PC-9 (cell line): ENCODE results near the gene MRC2.

Experiments used
- EZH2 ChIP-seq: fragments of 200-600 bp; sonication (generic); IDR thresholded peaks from 2 replicates; pipeline ENCODE4 v1.8.0; 2017; ENCODE audit warnings: antibody characterized with exemption, low read depth
- TF ChIP-seq, protein P1 (sequence below): fragments of 200-600 bp; sonication (generic); conservative IDR thresholded peaks from 2 replicates; pipeline ENCODE4 v1.6.1; 2017; ENCODE audit warnings: mixed run types, antibody characterized with exemption, mild to moderate bottlenecking, moderate library complexity

DNA sequence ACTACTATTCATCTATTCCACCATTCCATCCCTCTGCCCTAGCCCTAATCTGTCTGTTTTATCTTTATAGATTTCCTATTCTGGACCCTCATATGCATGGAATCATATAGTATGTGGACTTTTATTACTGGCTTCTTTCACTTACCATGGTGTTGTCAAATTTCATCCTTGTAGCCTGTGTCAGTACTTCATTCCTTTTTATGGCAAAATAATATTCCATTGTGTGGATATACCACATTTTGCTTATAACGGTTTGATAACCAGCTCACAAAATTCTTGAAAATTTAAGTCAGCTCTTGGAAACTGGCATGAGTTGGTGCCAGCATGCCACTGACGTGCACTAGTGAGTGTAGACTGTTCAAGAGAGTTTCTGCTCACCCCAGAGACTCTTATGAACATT, 30.3 kb upstream of the MRC2 start:
- TF ChIP-seq, protein P1, sequence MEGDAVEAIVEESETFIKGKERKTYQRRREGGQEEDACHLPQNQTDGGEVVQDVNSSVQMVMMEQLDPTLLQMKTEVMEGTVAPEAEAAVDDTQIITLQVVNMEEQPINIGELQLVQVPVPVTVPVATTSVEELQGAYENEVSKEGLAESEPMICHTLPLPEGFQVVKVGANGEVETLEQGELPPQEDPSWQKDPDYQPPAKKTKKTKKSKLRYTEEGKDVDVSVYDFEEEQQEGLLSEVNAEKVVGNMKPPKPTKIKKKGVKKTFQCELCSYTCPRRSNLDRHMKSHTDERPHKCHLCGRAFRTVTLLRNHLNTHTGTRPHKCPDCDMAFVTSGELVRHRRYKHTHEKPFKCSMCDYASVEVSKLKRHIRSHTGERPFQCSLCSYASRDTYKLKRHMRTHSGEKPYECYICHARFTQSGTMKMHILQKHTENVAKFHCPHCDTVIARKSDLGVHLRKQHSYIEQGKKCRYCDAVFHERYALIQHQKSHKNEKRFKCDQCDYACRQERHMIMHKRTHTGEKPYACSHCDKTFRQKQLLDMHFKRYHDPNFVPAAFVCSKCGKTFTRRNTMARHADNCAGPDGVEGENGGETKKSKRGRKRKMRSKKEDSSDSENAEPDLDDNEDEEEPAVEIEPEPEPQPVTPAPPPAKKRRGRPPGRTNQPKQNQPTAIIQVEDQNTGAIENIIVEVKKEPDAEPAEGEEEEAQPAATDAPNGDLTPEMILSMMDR = no peak
- no peak for TF ChIP-seq EZH2
